ENCODE data around the gene UAP1L1. TPM values are rescaled to one million over a fixed set of nuclear protein-coding genes. Genes with fewer than 3 reads are reported as not detected.

The UAP1L1 gene
- total and polyA plus RNA-seq, 9 of the 15 experiments (the other 6 are each of a cell fraction or from before 2014, with no cell fraction given), result 0.20 to 8.6 (median 3.7) TPM

DNA sequence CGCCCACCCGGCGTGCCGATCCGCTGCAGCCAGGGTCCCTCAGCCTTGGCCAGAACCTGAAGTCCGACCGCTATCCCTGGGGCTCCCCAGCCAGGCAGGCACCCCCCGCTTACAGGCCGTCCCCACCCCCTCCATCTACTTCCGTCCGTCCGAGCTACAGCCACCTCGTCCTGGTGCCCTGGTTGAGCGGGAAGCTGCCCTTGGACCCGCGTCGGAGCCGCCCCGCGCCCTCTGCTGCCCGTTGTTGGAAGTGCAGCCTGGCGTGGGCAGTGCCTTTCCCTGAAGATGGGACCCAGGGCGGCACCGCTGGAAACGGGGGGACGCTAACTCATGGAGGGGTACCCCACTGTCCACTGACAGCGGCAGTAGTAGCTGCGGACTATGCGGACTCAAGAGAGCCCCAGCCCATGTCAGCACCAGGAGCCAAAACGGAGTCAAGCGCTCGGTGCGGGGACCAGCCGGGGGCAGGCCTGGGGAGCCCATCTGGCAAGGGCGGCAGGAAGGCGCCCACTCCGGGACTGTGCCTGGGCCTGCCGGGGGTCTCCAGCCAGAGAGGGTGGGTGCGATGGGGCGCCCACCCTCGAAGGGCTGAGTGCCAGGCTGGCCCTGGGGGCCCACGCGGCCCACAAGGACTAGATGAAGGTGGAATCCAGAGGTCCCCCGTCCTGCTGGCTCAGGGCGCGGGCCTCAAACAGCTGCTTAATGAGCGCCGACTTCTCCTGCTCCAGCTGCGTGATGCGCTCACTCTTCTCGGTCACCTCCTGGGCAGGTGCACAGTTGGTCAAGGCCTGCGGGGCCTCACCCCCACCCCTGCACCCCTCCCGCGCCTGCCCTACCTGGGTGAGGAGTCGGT is 13.1 kb upstream of the UAP1L1 start (continued):
- TF ChIP-seq, protein P1, sequence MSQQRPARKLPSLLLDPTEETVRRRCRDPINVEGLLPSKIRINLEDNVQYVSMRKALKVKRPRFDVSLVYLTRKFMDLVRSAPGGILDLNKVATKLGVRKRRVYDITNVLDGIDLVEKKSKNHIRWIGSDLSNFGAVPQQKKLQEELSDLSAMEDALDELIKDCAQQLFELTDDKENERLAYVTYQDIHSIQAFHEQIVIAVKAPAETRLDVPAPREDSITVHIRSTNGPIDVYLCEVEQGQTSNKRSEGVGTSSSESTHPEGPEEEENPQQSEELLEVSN (IDR thresholded peaks at IDR 0.05; ENCODE audit: borderline replicate concordance in 1 of 2, extremely low read depth in 1 of 2, insufficient read depth in 1 of 2, insufficient read length in 1 of 2, low read depth in 1 of 2, low read length in 1 of 2, poor library complexity in 1 of 2, severe bottlenecking in 1 of 2), result peak in 1 of 2 experiments; percentile 55
- TF ChIP-seq GTF2E2 (tag; IDR thresholded peaks at IDR 0.05), result no peak
- TF ChIP-seq NFATC3 (IDR thresholded peaks at IDR 0.05), result no peak
- TF ChIP-seq NUFIP1 (IDR thresholded peaks at IDR 0.05; ENCODE audit: partially characterized antibody), result no peak
- no peak for TF ChIP-seq KHSRP (IDR thresholded peaks at IDR 0.05)
- TF ChIP-seq GABPB1 (CRISPR knock-in tag; IDR thresholded peaks at IDR 0.05), result no peak; the same call in 1 of the 2 replicates
- TF ChIP-seq HDAC1 (IDR thresholded peaks at IDR 0.05), result no peak
- no peak for TF ChIP-seq TCF7L2 (IDR thresholded peaks at IDR 0.05; ENCODE audit: low read depth, low read length)
- no peak for TF ChIP-seq RFX7 (CRISPR knock-in tag; IDR thresholded peaks at IDR 0.05)
- TF ChIP-seq ARID1B (IDR thresholded peaks at IDR 0.05), result no peak
- no peak for TF ChIP-seq HLTF (IDR thresholded peaks at IDR 0.05)
- TF ChIP-seq ZNF408 (CRISPR knock-in tag; IDR thresholded peaks at IDR 0.05; ENCODE audit: low read depth), result no peak
- TF ChIP-seq FOXK2 (conservative IDR thresholded peaks at IDR 0.05 in 1 of 2, IDR thresholded peaks at IDR 0.05 in 1 of 2; ENCODE audit: low read depth in 2 of 2), result no peak
- TF ChIP-seq, protein P2, sequence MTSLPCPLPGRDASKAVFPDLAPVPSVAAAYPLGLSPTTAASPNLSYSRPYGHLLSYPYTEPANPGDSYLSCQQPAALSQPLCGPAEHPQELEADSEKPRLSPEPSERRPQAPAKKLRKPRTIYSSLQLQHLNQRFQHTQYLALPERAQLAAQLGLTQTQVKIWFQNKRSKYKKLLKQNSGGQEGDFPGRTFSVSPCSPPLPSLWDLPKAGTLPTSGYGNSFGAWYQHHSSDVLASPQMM (CRISPR knock-in tag; IDR thresholded peaks at IDR 0.05), result no peak
- TF ChIP-seq, protein P3, sequence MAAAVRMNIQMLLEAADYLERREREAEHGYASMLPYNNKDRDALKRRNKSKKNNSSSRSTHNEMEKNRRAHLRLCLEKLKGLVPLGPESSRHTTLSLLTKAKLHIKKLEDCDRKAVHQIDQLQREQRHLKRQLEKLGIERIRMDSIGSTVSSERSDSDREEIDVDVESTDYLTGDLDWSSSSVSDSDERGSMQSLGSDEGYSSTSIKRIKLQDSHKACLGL (CRISPR knock-in tag; IDR thresholded peaks at IDR 0.05; ENCODE audit: borderline replicate concordance, poor library complexity, severe bottlenecking), result no peak
- no peak for TF ChIP-seq PCBP1 (IDR thresholded peaks at IDR 0.05; ENCODE audit: low read depth, low read length, poor library complexity, severe bottlenecking)
- 0 out of 2 replicates have a peak, but pooled peaks have one; percentile 46 for TF ChIP-seq MYNN (IDR thresholded peaks at IDR 0.05)
- no peak for TF ChIP-seq MYNN (CRISPR knock-in tag; IDR thresholded peaks at IDR 0.05)
- TF ChIP-seq, protein P4, sequence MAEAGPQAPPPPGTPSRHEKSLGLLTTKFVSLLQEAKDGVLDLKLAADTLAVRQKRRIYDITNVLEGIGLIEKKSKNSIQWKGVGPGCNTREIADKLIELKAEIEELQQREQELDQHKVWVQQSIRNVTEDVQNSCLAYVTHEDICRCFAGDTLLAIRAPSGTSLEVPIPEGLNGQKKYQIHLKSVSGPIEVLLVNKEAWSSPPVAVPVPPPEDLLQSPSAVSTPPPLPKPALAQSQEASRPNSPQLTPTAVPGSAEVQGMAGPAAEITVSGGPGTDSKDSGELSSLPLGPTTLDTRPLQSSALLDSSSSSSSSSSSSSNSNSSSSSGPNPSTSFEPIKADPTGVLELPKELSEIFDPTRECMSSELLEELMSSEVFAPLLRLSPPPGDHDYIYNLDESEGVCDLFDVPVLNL (CRISPR knock-in tag; IDR thresholded peaks at IDR 0.05; ENCODE audit: low read depth), result no peak
- TF ChIP-seq SUPT5H (IDR thresholded peaks at IDR 0.05), result peak; percentile 28; the same call in 1 of the 2 replicates
- TF ChIP-seq, protein P5, sequence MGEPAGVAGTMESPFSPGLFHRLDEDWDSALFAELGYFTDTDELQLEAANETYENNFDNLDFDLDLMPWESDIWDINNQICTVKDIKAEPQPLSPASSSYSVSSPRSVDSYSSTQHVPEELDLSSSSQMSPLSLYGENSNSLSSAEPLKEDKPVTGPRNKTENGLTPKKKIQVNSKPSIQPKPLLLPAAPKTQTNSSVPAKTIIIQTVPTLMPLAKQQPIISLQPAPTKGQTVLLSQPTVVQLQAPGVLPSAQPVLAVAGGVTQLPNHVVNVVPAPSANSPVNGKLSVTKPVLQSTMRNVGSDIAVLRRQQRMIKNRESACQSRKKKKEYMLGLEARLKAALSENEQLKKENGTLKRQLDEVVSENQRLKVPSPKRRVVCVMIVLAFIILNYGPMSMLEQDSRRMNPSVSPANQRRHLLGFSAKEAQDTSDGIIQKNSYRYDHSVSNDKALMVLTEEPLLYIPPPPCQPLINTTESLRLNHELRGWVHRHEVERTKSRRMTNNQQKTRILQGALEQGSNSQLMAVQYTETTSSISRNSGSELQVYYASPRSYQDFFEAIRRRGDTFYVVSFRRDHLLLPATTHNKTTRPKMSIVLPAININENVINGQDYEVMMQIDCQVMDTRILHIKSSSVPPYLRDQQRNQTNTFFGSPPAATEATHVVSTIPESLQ (CRISPR knock-in tag; IDR thresholded peaks at IDR 0.05), result no peak
- no peak for TF ChIP-seq HDAC2 (IDR thresholded peaks at IDR 0.05)

All from K562 (cell line).